Activated CD4-positive, alpha-beta T cell treated with anti-CD3 and anti-CD28 coated beads, Interleukin-2, Interleukin-4, amounts not matched to agents 100 ng/mL and 50 ng/mL, durations not matched to agents 16 hours and 8 hours (primary cell): ENCODE measurements around the gene EGFLAM.

Experiments
- DNase-seq: peaks from one replicate; pipeline ENCODE4 v3.0.0-alpha.2; 2020; ENCODE audit warnings: low spot score

EGFLAM gene

GRCh38 chr5:38258319-38259061, at the start of gene EGFLAM:
Gene EGFLAM (plus strand): TSS chr5:38258559. CDS start chr5:38258755, 196 bp downstream.
- no peak for DNase-seq

- DNase-seq, result peak; percentile 11
Measured at GRCh38 chr5:38208782-38209378, 49.5 kb upstream of the EGFLAM start.

GRCh38 chr5:38210676-38211353, 47.5 kb upstream of the EGFLAM start:
- no peak for DNase-seq

GRCh38 chr5:38211354-38211710, 47.0 kb upstream of the EGFLAM start:
- no peak for DNase-seq

GRCh38 chr5:38212307-38212706, 46.1 kb upstream of the EGFLAM start:
- DNase-seq, result no peak

GRCh38 chr5:38226091-38226490, 32.3 kb upstream of the EGFLAM start:
- no peak for DNase-seq

GRCh38 chr5:38228914-38229313, 29.4 kb upstream of the EGFLAM start:
- DNase-seq, result no peak

GRCh38 chr5:38234737-38235136, 23.6 kb upstream of the EGFLAM start:
- no peak for DNase-seq

GRCh38 chr5:38237681-38238080, 20.7 kb upstream of the EGFLAM start:
- no peak for DNase-seq

GRCh38 chr5:38240212-38240611, 18.1 kb upstream of the EGFLAM start:
- no peak for DNase-seq

- DNase-seq, result no peak
Measured at GRCh38 chr5:38241655-38242054, 16.7 kb upstream of the EGFLAM start.

GRCh38 chr5:38245307-38245706, 13.1 kb upstream of the EGFLAM start:
- no peak for DNase-seq

GRCh38 chr5:38249301-38249700, 9.1 kb upstream of the EGFLAM start:
- DNase-seq, result no peak

GRCh38 chr5:38249812-38250211, 8.5 kb upstream of the EGFLAM start:
- no peak for DNase-seq

GRCh38 chr5:38250763-38251448, 7.5 kb upstream of the EGFLAM start:
- no peak for DNase-seq

GRCh38 chr5:38253759-38254158, 4.6 kb upstream of the EGFLAM start:
- no peak for DNase-seq

- no peak for DNase-seq
Measured at GRCh38 chr5:38257308-38258041, 884 bp upstream of the EGFLAM start.

GRCh38 chr5:38258042-38258318, 379 bp upstream of the EGFLAM start:
- DNase-seq, result no peak

- no peak for DNase-seq
Measured at GRCh38 chr5:38259062-38259808, 876 bp downstream of the EGFLAM start.

- DNase-seq, result no peak
Measured at GRCh38 chr5:38259809-38260160, 1.4 kb downstream of the EGFLAM start.

GRCh38 chr5:38263983-38264382, 5.6 kb downstream of the EGFLAM start:
- no peak for DNase-seq
